DLD1 (cell line): ENCODE data around the gene ZNF195.
"Not testable (repeated sequence)": the region's sequence is repeated elsewhere in the genome, so short reads cannot be mapped to it uniquely, and the experiment has no call there.

ENCODE experiments used
- in situ Hi-C: cut with HindIII; loops from 2 replicates; pipeline ENCODE4 v1.10.0; 2017; ENCODE audit warnings: low sequenced_read_pairs

ZNF195 gene

DNA sequence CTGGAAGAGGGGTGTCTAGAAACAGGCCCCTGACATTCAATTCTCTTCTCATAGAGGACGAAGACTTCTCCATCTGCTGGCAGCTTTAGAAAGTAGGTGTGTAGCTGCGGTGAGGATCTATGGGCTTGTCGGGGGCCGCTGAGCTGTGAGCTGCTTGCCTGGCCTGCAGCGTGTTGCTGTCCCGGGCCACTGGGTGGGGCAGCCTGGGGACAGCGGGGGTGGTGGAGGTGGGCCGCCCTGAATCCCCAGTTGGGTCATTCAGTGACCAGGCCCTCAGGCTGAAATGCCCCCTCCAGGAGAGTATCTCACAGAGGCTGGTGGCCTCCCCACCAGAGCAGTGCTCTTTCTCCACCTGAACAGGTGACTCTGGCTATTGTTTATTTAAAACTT is 23.9 kb upstream of the ZNF195 start:
- in situ Hi-C loops, result not testable (repeated sequence)

DNA sequence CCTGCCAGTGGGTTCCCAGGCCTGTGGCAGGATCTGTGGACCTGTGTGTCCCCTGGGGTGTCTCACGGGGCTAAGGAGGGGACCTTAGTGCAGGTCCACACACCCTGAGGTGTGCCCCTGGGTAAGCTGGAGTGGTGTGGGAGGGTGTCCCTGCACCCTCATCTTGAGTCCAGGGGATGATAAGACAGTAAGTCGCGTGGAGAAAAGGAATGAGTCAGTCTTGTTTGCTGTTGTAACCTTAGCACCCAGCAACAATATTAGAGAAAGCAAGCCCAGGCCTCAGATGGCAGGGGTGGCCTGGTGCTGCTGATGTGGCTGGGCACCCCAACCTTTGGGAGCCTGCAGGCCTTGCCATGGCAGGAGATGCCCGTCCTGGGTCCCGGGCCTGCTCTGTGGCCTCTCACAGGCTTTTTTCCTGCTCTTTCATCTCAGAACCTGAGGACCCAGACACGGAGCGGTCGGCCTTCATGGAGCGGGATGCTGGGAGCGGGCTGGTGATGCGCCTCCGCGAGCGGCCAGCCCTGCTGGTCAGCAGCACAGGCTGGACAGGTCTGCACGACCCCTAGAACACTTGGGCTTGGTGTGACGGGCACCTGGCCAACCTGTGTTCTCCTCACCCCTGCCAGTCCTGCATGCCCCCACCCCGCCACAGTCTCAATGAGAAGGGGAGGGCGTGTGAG is 23.4 kb upstream of the ZNF195 start:
- in situ Hi-C loops, result not testable (repeated sequence)

DNA sequence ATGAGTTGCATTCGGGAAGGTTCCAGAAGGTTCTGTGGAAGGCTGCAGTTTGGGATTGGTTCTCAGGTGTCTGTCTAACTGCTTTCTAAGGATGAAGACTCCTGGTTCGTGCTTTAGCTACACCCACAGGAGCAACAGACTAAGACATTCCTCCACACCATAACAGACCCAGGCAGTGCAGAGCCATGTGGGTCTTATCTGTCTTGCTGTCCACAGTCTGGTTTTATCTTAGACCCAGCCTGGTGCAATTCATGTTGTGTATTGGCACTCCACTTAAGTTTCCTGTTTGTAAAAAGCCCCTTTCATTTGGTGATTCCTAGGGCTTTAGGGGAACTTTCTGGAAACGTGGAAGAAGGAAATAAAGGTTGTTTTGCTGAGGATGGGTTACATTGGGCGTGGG is 22.1 kb upstream of the ZNF195 start:
- in situ Hi-C loops, result not testable (repeated sequence)

DNA sequence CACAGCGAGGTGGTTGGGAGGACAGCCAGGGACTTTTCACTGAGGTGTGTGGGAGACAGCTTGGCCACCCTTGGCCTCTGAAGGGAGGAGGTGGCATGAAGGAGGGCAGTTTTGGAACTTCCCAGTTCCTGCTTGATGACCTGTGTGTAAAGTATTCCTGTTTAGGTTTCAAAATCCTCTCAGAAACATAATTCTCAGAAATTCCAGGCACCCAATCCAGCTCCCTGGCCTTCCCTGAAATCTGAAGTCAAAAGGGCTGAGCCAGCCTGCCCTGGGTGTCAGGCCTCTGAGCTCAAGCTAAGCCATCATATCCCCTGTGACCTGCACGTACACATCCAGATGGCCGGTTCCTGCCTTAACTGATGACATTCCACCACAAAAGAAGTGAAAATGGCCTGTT is 19.6 kb upstream of the ZNF195 start:
- in situ Hi-C loops, result not testable (repeated sequence)

DNA sequence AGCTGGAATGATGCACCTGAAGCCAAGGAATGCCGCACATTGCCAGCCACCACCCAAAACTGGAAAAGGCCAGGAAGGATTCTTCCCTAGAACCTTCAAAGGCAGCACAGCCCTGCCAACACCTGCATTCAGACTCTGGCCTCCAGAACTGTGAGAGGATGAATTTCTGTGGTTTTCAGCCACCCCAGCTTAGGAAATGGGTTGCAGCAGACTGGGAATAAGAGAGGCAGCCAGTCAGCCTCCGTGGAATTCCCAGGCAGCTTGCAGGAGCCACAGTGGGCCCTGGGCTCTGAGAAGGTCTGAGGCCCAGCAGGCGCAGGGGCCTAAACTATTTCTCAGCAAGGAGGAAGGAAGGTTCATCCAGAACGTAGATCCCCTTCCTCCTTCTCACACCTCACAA is 19.2 kb upstream of the ZNF195 start:
- in situ Hi-C loops, result not testable (repeated sequence)

DNA sequence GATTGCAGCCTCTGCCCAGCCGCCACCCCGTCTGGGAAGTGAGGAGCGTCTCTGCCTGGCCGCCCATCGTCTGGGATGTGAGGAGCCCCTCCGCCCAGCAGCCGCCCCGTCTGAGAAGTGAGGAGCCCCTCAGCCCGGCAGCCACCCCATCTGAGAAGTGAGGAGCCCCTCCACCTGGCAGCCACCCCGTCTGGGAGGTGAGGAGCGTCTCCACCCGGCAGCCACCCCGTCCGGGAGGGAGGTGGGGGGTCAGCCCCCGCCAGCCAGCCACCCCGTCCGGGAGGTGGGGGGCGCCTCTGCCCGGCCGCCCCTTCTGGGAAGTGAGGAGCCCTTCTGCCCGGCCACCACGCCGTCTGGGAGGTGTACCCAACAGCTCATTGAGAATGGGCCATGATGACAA is 18.3 kb upstream of the ZNF195 start:
- in situ Hi-C loops, result not testable (repeated sequence)

DNA sequence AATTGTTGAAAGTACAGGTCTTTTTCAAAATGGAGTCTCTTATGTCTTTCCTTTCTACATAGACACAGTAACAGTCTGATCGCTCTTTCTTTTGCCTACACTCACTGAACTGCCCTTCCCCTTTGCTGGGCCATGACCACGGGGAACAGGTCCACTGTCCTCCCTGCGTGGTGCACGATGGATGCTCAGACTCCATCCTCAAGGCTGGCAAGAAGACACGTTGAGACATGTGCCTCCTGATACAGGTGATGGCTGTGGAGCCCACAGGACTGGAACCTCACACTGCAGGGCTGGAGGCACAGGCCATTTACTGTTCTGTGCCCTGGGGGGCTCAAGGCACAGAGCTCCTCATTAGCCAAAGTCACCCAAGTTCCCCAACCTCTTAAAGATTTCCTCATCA is 16.5 kb upstream of the ZNF195 start:
- in situ Hi-C loops, result not testable (repeated sequence)

DNA sequence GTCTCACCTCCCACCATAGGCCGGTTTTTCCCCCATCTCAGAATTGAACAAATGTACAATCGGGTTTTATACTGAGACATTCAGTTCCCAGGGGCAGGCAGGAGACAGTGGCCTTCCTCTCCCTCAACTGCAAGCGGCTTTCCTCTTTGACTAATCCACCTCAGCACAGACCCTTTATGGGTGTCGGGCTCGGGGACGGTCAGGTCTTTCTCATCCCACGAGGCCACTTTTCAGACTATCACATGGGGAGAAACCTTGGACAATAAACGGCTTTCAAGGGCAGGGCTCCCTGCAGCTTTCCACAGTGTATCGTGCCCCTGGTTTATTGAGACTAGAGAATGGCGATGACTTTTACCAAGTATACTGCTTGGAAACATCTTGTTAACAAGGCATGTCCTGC is 16.0 kb upstream of the ZNF195 start:
- in situ Hi-C loops, result not testable (repeated sequence)

DNA sequence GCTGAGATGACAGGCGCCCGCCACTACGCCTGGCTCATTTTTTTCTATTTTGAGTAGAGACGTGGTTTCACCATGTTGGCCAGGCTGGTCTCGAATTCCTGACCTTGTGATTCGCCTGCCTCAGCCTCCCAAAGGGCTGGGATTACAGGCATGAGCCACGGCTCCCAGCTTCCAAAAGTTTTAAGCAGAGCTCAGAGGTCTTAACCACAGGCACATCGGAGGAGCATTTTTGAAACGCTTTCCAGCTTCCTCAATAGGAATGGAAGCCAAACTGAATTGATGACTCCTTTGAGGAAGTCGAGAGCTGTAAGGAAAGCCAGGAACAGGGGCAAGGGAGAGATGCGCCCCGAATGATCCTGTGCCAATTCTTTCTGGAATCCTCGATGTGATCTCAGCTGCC is 14.5 kb upstream of the ZNF195 start:
- in situ Hi-C loops, result not testable (repeated sequence)

DNA sequence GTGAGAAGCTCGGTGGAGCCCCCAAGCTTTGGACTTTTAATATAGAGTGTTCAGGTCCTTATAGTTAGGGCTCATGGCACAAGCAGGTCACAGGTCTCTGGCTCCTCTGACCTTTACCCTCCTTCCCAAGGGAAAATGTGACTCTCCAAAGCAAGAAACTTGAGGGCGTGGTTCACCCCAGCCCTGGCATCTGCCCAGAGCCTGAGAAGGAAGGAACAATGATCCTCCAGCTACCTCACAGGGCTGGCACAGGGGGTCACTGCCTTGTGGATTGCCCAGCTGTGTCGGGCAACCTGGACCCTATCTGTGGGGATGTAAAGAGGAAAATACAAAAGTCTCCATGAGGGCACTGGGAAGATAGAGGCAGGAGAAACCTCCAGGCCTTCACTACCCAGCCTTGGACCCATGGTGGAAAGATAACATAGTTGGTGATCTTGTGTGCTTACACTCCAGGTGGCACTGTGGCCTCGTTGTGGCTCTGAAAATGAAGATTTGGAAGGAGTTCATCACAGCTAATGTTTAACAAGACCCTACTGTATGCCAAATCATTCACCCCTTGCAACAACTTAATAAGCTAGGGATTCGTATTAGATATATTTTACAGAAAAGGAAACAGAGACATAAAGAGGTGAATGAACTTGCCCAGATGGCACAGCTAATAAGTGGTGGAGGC is 3.8 kb upstream of the ZNF195 start:
- in situ Hi-C loops, result no loop called here

DNA sequence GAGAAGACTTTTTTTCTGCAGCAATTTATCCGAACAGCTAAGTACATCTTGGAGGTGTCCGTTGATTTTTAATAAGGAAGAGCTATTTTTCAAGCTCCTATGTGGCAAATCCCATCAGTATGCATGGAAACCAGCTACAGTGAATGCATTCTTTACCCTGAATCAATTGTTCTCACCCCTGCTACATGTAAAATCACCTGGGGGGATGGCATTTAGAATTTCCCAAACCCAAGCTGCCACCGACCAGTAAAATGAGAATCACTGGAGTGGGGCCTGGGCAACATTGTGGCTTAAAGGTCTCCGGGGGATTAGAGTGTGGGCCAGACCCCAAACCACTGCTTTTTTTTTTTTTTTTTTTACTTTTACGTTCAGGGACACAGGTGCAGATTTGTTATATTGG is 2.8 kb upstream of the ZNF195 start:
- in situ Hi-C loops, result no loop called here

DNA sequence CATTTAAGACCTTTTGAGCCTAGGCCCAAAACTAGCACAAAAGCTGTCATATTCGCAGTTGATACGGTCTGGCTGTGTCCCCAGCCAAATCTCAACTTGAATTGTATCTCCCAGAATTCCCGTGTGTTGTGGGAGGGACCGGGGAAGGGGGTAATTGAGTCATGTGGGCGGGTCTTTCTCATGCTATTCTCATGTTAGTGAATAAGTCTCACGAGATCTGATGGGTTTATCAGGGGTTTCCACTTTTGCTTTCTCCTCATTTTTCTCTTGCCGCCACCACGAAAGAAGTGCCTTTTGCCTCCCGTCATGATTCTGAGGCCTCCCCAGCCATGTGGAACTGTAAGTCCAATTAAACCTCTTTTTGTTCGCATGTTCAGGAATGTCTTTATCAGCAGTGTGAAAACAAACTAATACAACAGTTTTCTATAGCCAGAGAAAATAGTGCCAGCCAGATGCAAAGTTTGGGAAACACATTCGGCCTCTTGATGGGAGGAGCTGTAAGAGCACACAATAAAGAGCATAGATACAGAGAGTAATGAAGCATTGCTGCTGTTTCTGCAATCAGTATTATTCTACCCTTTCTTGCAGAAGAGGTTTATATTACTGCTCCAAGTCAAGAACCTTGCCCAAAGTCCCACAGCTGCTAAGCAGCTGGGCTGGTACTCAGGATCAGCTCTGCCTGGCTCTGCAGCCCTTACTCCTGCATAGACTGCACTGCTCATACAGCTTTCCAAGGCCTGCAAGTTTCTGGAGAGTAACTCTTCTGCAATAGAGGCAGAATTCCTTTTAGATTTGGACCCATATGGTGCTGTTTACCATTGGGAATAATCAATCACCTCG is 2.0 kb upstream of the ZNF195 start:
- in situ Hi-C loops, result no loop called here

DNA sequence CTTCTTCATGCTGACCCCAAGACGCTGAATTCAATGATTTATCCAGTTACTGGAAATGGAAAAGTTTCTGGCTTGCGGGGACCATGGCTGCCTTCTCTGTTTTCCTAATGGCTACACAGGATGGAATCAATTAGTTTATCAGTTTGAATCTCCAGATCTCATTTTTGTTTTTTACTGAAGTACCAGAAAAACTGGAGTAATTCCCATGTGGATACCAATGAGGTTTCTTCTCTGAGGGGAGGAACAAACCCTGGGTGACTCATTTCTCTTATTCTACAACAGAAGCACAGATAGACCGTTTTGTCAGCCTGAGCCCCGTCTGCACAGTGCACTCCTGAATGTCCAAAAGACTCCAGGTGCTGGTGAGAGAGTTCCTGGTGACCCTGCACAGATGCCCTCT is 3.4 kb downstream of the ZNF195 start:
- in situ Hi-C loops, result no loop called here

DNA sequence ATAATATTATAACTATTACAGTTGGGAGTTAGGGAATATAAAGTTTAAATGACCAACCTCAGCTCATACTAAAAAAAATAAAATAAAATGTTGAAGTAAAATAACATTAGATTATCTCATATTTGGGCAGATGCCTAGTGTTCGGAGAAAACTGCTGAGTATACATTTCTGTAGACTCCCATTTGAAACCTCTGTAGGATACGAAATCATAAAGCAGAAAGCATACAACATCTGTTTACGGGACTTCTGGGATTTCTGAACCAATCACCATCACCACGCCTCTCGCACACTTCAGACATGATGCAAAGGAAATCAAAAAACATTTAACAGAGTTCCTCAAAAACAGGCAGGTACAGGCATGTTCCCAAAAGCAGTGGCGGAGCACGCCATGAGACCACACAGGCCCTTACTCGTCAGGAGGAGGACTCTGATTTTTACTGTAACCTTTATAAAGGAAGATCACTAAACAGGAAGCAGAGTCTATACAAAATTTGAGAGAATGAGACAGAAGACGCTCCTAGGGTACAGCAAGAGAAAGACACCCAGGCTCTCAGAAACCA is 8.6 kb downstream of the ZNF195 start:
- in situ Hi-C loops, result no loop called here

DNA sequence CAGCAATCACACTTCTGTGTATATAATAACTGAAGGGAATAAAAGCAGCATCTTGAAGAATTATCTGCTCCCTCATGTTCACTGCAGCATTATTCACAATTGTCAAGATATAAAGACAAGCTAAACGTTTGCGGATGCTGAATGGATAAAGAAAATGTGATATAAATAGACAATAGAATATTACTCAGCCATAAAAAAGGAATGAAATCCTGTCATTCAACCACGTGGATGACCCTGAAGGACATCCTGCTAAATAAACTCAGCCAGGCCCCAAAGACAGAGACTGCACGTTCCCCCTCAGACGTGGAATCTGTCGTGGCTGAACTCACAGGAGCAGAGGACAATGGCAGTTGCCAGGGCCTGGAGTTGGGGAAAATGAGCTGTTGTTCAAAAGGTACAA is 9.6 kb downstream of the ZNF195 start:
- in situ Hi-C loops, result no loop called here

DNA sequence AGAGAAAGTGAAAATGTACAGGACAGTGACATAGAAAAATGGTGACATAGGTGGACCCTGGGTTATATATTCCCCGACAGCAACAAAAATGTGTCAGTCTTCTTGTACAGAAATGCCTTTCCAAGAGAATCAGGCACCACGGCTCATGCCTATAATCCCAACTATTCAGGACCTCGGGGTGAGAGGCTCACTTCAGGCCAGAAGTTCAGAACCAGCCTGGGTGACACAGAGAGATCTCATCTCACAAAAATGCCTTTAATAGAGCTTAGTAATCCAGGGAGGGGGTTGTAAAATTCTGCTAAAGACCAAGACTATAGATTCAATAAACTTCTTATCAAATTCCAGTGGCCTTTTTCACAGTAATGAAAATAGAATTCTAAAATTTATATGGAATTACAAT is 10.7 kb downstream of the ZNF195 start:
- in situ Hi-C loops, result no loop called here

DNA sequence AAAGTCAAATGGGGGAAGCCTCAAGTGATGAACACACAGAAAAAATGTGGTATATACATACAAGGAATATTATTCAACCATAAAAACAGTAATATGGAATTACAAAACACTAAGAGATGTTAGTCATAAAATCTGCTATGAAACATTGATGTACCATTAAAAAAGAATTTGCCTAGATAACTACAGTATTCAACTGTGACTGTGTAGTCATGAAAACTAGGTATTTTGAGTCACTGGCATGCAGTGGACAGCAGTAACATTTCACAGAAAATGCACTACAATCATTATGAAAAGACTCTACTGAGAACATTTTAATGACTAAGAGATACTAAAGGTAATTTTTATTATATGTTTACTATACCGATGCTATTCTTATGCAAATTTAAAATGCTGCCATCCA is 11.7 kb downstream of the ZNF195 start:
- in situ Hi-C loops, result no loop called here

DNA sequence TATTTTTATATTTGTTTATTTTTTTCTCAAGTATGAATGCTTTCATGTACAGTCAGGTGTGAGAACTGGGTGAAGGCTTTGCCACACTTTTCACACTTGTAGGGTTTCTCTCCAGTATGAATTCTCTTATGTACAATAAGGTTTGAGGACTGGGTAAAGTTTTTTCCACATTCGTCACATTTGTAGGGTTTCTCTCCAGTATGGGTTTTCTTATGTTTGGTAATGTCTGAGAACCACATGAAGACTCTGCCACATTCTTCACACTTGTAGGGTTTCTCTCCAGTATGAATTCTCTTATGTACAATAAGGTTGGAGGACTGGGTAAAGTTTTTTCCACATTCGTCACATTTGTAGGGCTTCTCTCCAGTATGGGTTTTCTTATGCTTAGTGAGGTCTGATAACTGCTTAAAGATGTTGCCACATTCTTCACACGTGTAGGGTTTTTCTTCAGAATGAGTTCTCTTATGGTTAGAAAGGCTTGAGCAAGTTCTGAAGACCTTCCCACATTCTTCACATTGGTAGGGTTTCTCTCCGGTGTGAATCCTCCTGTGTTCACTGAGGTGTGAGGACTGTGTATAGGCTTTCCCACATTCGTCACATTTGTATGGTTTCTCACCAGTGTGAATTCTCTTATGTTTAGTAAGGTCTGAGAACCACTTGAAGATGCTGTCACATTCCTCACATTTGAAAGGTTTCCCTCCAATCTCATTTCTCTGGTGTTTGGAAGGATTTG is 19.7 kb downstream of the ZNF195 start:
- in situ Hi-C loops, result no loop called here

DNA sequence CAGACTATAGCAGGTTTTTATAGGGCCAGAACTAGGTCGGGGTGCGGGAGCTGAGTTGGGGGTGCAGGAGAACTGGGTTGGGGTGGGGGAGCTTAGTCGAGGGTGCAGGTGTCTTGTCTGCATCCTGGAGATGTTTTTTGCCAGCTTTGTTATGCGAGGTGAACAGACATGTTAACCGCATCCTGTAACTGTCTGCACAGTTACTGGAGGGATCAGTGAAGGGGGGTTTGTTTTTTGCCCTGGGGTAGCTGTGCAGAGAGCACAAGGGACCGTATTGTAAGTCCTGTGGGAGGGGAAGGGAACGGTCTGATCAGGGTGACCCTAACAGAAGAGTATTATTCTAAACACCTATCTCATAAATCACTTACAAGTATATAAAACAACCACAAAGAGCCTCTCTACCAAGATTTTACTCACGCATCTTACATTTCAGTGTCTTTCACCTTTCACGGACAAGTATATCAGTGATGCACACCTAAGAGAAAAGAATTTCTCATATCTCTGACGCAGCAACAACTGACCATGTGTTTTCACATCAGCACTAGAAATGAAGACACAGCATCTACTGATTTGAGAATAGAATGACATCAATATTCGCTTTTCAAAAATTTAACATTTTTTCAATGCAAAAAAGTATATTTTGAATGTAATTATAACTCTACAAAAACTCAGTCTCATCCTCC is 20.8 kb downstream of the ZNF195 start:
- in situ Hi-C loops, result no loop called here

DNA sequence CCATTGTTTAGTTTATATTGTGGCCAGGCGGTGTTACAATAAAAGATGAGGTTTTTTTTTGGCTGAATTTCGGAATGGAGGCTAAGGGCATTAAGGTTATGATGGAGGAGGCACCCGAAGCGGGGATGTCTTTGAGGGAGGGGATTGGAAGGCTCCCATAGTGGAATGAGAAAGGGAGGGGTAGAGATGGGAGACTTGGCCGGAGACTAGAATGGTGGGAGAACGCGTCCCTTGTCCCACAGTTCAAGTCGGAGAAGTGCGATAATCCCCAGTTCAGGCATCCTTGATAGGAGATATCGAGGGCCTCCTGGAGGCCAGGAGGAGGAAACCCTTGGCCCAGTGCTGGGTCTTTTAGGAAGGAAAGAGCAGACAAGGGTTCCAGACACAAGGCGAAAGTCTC is 21.6 kb downstream of the ZNF195 start:
- in situ Hi-C loops, result no loop called here
